NOMO-1 (cell line): ENCODE data around the gene FNDC8.

ENCODE experiments used
- DNase-seq, 2 experiments: peaks; one replicate each; lab custom pipeline; 2025; ENCODE audit not compliant: unreplicated experiment in 2 of 2; lab: John Stamatoyannopoulos, UW

The FNDC8 gene

DNA sequence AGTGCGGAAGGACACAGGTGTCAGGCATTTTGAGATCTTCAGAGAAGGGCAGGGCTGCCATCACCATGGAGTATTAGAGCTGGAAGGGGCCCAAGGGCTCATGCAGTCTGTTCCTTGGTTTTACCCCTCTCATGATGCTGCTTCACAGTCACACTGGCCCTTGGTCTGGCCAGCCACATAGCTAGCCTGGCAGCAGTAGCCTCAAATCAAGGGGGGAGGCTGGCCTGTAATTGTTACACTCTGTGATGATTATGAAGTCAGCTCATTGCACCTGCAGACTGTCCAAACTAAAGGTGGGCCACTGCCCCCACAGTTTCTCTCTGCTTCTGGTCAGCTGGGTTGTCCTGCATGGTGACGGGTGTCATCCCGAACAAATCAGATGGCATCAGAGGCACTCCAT, at the start of gene FNDC8:
Gene FNDC8 (plus strand): TSS at position 301 of the 400 bp plus-strand sequence. CDS start 79 bp downstream, at position 380.
- no peak for DNase-seq

- DNase-seq, result peak in 1 of 2 experiments; percentile 29
Measured at GRCh38 chr17:35073183-35073790, 48.1 kb upstream of the FNDC8 start.

GRCh38 chr17:35073991-35074627, 47.3 kb upstream of the FNDC8 start:
- peak in 1 of 2 experiments; percentile 31 for DNase-seq

GRCh38 chr17:35074711-35075707, 46.4 kb upstream of the FNDC8 start:
- no peak for DNase-seq

DNA sequence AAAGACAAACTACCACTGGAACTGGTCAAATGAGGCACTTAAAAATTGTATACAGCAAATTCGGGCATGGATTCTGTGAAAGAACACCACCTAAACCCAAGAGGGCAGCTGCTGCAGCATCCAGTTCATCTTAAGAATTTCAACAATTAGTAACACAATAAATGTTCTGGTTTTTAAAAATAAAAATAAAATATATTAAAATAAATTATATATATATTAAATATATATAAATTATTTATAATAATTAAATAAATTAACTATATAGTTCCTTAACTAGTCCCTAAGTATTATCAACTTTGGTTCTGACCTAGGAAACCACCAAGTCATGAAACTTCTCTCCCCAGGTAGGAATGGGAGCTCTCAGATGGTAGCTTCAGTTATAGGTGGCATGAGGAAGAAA, 44.5 kb upstream of the FNDC8 start:
- no peak for DNase-seq

GRCh38 chr17:35079547-35080423, 41.6 kb upstream of the FNDC8 start:
- DNase-seq, result no peak

GRCh38 chr17:35080536-35080935, 40.9 kb upstream of the FNDC8 start:
- peak in 1 of 2 experiments; percentile 25 for DNase-seq

DNA sequence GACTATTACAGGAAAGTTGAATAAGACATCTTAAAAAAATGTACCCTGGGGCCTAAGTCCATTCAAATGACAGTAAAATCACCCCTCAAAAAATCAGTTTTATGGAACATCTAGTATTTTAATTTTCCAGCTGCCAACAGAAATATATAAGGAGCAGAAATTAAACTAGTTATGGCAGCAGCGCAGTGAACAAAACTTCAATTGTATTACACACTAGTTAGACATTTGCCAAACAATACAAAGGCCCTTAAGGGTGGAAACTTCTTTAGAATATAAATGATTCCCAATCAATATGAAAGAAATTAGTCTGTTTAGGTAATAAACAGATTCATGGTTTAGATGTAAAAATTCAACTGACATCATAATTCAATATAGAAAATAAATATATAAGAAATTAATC, 39.8 kb upstream of the FNDC8 start:
- no peak for DNase-seq

- no peak for DNase-seq
Measured at GRCh38 chr17:35082073-35082657, 39.2 kb upstream of the FNDC8 start.

GRCh38 chr17:35083071-35083470, 38.3 kb upstream of the FNDC8 start:
- no peak for DNase-seq

- DNase-seq, result no peak
Measured at GRCh38 chr17:35084987-35085386, 36.4 kb upstream of the FNDC8 start.

- DNase-seq, result no peak
Measured at GRCh38 chr17:35086164-35086563, 35.3 kb upstream of the FNDC8 start.

DNA sequence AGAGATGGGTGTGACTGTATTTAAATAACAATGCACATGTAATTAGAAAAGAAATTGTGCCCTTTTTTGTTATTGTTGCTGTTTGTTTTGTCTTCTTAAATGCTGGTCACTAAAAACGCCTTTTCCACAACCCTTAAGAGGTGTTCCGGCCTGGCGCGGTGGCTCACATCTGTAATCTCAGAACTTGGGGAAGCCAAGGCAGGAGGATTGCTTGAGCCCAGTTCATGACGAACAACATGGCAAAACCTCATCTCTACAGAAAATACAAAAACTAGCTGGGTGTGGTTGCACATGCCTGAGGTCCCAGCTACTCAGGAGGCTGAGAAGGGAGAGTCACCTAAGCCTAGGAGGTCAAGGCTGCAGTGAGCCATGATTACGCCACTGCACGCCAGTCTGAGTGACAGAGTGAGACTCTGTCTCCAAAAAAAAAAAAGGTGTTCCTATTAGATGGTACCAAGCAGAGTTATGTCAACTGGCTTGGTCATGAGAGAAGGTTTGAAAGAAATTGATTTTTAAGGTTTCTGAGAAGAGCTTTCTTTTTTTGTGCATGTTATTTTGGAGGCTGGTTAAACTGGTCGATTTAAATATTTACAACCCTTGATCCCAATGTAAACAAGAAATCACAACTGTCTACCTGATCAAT, 34.4 kb upstream of the FNDC8 start:
- no peak for DNase-seq

- peak in 1 of 2 experiments; percentile 57 for DNase-seq
Measured at GRCh38 chr17:35087731-35088355, 33.6 kb upstream of the FNDC8 start.

DNA sequence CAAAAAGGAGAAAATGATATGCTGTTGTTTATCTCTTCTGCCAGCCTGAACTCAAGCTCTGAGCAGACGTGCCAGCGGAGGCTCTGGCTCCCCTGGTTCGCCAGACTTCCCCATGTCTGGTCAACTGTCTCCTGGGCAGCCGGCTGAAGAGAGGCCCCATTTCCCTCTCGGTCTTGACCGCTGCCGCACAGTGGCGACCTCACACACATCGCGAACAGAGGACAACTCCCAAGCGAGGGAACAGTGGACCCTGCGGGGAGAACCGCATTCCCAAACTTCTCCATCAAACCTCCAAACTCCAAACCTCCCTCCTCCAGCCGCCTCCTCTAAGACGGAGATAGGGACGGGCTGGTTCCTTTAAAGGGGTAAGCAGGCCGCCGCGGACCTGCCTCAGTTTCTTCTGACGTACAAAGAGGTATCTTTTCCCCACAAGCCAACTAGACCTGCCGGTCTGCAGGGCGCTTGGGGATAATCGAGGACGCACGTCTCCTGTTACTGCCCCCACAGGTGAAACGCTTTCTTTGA, 33.0 kb upstream of the FNDC8 start:
- DNase-seq, result peak in 1 of 2 experiments; percentile 57

- DNase-seq, result peak; percentile 74 to 88
Measured at GRCh38 chr17:35088881-35089585, 32.4 kb upstream of the FNDC8 start.

GRCh38 chr17:35089586-35090296, 31.7 kb upstream of the FNDC8 start:
- peak in 1 of 2 experiments; percentile 33 for DNase-seq
